ELF-1 (cell line): ENCODE results near the gene PANX2.
A peak's percentile ranks its signal among the peaks of the same experiment; 100 is the strongest.
"Not testable (repeated sequence)": the region's sequence is repeated elsewhere in the genome, so short reads cannot be mapped to it uniquely, and the experiment has no call there.

Experiments used
- DNase-seq: peaks from one replicate; pipeline ENCODE4 v3.0.0-alpha.2; 2016; ENCODE audit warnings: low read depth, low spot score

Gene PANX2

DNA sequence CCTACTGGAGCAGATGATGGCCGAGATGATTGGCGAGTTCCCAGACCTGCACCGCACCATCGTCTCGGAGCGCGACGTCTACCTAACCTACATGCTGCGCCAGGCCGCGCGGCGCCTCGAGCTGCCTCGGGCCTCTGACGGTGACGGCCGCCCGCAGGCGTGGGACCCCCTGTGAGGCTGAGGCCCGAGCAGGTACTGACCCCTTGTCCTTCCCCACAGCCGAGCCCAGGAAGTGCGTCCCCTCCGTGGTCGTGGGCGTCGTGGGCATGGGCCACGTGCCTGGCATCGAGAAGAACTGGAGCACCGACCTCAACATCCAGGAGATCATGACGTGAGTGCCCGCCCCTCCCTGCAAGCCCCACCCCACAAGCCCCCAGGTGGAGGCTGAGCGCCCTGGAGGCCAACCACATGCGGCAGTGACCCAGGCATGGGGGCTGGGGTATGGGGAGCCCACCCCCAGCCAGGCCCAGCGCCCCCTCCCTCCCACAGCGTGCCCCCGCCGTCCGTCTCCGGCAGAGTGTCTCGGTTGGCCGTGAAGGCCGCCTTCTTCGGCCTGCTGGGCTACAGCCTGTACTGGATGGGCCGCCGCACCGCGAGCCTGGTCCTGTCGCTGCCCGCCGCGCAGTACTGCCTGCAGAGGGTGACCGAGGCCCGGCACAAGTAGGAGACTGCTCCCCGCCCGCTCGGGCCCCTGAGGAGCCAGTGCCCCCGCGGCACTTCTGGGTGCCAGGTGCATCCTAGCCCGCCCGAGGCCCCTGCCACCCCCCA lies 27.5 kb downstream of the PANX2 start:
- DNase-seq = no peak

DNA sequence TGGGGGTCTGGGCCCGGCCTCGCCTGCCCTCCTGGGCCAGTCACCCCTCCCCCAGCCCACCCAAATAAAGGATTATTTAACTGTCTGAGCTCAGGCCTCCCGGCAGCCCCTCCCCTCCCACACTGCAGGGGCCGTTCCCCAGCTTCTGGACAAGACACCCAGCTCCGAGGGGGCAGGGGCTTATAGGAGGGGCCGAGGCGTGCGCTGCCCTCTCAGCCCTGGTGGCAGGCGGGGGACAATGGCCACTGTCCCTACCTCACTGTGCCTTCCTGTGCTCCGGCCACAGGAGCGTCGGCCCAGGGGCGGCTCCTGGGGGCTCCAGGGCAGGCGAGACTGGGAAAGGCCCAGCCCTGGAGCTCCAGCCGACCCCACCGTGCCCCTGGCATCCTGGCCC lies 28.1 kb downstream of the PANX2 start:
- no peak for DNase-seq

DNA sequence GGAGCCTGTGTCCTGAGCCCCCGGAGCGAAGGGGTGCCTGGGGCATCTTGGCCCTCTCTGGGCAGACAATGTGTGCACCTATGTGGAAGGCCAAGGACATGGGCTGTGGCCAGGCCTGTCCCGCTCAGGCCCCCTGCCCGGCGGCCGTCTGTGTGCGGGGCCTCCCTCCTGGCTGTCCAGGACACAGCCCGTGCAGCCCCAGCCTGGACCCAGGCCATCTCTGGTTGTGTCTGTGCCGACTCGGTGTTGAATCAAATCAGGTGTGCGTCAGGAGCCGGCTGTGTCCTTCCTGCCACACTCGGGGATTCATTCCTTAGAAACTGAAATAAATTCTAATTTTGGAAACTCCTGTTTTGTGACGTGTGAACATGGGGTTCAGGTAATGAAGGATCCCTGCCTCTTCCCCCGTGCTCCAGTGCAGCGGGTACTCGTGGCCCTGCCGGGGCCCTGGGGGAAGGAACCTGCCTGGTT lies 28.8 kb downstream of the PANX2 start:
- DNase-seq = no peak

DNA sequence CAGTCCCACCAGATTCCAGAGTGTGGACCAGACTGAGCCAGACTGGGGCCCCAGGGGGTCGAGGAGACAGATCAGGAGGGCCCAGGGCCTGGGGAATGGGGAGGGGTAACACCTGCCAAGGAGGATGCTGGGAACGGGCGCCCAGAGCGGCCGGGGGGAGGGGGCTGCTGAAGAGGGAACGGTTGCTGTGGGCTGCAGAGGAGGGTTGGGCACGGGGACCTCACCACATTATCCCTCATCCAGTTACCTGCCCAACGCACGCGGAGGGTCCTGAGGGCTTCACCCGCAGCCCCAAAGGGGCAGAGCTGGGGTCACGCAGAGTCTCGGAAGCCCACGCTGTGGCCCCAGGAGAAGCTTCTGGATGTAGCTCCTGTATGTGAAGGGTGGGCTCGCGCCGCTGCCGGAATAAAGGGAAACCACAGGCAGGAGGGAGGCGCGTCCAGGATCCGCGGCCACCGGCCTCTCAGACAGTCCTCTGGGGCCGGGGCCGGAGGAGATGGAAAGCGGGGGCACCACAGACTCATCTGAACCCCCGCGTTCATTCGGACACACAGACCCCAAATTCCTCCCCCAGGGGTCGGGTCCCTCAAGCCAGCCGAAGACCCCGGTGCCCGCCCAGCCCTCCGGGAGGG lies 29.4 kb downstream of the PANX2 start:
- DNase-seq = peak; percentile 59

DNA sequence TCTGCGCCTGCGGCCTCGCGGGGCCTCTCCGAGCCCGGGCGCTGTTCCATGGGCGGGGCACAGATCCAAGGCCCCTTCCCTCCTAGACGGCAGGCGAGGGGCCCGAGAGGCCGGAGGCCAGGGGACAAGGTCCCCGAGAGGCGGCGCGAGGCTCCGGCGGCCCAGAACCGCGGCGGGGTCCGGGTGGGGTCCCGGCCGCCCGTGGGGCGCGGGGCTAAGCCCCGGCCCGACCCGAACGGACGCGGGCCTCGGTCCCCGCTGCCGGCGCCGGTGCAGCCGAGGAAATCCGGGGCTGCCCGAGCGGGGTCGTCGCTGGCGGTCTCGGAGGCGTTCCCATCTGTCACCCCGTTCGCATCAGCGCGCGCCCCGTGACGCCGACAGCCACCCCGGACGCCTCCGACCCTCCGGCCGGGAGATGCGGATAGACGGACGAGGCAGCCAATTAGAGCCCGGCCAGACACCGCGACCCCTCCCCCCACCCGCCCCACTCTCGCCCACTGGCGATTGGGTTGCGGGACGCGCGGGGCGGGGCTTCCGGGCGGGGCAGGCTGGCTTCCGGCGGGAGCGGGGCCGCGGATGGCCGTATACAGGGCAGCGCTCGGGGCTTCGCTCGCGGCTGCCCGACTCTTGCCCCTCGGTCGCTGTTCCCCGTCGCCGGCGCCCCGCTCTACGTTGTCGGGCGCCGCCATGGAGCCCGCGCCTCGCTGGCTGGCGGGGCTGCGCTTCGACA lies 30.1 kb downstream of the PANX2 start, which contains the start of gene SELENOO:
Gene SELENOO (plus strand): TSS at position 551 of the 730 bp plus-strand sequence. CDS start 26 bp downstream, at position 577.
- peak; percentile 83 for DNase-seq

DNA sequence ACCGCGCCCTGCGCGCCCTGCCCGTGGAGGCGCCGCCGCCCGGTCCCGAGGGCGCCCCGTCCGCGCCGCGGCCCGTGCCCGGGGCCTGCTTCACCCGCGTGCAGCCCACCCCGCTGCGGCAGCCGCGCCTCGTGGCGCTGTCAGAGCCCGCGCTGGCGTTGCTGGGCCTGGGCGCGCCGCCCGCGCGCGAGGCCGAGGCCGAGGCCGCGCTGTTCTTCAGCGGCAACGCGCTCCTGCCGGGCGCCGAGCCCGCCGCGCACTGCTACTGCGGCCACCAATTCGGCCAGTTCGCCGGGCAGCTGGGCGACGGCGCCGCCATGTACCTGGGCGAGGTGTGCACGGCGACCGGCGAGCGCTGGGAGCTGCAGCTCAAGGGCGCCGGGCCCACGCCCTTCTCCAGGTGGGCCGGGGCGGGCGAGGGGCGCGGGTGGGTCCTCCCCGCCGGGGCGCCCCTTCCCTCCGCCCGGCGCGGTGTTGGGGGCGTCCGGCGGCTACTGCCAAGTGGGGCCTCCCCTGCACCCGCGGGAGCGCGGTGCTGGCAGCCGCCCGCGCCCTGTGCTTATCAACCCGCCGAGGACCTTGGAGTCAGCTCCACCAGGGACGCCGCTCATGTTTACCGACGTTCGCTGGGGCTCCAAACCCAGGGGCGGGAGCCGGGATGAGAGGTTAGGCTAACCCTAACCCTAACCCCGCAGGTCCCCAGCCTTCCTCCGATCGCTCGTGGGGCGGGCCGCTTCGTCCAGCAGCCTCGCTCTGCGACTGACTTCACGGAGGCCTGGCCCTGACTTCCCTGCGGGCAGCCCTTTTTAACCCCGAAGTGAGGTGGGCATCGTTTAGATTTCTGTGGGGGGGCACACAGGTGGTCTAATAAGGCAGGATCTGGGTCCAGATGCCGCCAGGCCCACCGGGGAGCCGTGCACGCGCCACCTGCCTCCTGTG lies 30.9 kb downstream of the PANX2 start:
- DNase-seq = no peak

DNA sequence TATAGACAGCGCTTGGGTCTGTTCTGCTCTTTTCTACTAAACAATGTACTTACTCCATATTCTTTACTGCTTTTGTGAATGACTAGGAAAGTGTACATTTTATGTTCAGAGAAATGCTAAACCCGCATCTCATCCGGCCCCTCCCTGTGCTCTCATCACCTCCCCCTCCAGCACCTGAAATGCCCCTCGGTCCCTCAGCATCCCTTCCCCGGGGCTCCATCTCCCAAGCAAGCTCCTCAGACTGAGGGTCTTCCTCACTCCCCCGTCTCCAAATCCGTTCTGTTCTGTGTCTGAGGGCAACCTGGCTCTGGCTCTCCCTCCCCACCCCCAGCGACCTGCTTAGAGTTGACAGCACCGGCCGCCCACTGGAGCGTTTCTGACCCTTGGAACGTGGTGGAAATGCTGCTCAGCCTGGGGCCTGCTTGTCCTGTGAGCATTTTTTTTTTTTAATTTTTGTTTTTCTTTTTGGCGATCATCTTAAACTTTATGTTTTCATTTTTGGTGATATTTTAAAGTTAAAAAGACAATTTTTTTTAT lies 31.7 kb downstream of the PANX2 start:
- DNase-seq = no peak

DNA sequence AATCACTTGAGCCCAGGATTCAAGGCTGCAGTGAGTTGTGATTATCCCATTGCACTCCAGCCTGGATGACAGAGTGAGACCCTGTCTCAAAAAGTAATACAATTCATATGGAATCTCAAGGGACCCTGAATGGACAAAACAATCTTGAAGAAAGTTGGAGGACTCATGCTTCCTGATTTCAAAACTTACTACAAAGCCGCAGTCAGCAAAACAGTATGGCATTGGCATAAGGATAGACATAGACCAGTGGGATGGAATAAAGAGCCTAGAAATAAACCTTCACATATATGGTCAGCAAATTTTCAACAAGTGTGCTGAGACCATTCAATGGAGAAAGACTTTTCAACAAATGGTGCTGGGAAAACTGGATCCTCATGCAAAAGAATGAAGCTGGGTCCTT lies 32.8 kb downstream of the PANX2 start:
- DNase-seq = no peak

DNA sequence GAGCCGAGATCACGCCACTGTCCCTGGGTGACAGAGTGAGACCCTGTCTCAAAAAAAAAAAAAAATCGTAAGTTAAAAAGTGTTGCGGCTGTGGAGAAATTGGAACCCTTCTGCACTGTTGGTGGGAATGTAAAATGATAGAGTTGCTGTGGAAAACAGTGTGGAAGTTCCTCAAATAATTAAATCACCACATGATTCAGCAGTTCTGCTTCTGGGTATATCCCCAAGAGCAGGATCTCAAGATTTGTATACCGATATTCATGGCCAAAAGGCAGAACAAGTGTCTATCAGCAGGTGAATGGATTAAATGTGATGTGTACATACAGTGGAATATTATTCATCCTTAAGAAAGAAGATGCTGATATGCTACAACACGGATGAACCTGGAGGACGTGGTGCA lies 34.0 kb downstream of the PANX2 start:
- DNase-seq = no peak

DNA sequence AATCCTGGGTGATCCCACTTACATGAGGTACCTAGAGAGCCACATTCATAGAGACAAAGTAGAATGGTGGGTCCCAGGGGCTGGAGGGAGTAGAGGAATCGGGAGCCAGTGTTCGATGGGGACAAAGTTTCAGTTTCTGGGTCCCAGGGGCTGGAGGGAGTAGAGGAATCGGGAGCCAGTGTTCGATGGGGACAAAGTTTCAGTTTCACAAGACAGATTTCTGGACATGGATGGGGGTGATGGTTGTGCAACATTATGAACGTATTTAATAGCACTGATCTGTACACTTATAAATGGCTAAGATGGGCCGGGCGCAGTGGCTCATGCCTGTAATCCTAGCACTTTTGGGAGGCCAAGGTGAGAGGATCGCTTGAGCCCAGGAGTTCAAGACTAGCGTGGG lies 34.5 kb downstream of the PANX2 start:
- DNase-seq = not testable (repeated sequence)

DNA sequence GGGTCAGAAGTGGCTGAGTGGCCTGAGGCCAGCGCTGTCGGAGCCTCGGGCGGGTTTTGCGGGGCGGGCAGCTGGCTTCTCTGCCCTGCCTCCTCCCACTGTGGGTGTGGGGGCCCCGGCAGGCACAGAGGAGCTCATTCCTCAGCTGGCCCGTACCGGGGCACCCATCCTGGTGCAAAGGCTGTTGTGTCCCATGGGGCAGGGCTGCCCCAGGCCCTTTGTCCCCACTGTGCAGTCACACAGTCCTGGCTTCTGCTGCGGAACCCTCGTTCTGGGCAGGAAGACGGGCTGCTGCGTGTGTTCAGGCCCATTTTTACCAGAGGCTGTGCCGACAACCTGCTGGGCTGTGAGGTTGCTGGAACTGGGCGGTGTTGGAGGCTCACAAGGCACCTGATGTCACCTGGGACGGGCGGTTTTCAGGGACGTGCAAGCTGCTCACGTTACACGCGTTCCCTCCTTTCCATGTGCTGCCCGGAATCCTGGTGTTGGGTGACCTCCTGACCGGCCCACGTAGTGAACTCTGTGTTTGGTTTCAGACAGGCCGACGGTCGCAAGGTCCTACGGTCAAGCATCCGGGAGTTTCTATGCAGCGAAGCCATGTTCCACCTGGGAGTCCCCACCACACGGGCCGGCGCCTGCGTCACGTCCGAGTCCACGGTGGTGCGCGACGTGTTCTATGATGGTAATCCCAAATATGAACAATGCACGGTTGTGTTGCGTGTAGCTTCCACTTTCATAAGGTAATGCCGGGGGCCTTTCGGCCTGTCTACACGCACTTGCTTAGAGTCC lies 35.4 kb downstream of the PANX2 start:
- no peak for DNase-seq

DNA sequence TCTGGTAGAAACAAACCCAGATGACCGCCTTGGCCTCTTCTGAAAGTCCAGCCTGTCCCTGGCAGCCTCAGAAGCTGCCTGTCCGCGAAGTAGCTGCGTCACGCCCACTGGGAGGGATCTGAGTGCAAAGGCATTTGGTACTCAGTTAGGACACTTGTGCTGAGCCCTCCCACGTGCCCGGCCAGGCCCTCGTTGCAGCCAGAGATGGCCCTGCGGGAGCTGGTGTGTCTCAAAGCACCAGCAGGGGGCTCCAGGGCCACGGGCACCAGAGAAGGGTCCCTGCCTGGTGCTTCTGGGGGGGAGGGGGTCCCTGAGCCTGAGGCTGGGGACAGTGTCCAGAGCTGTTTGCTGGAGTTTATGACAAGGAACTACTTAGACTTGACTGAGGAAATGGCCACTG lies 36.1 kb downstream of the PANX2 start:
- DNase-seq = peak; percentile 82

DNA sequence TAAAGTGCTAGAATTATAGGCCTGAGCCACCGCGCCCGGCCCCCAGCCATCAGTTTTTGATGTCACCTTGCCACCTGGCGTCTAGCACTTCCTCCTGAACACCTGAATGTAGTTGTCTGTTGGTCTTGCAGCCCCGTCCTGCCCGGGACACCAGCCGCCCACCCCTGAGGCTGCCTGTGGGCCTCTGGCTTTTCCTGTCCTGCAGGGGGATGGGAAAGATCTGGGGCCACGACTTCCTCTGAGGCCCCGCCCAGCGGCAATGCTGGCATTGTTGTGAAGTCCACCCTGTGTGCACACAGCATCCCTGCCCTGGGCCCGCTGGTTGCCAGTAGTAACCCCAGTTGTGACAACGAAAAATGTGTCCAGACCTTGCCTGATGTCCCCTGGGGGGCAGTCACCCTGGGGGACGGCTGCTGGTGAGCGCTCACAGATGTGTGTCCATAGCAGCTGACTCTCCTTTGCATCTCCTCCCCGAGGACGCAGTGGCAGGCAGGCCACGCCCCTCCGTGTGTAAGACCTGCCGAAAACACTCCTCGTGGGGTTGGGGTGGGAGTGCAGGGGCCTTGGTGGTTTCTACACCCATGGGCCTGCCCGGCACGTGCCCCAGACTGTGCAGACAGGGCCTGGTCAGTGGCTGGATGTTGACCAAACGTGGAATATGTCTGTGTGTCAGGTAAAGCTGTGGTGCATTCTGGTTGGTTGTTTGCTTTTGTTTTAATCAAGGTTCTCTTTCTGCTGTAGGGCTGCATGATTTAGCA lies 37.0 kb downstream of the PANX2 start:
- no peak for DNase-seq

DNA sequence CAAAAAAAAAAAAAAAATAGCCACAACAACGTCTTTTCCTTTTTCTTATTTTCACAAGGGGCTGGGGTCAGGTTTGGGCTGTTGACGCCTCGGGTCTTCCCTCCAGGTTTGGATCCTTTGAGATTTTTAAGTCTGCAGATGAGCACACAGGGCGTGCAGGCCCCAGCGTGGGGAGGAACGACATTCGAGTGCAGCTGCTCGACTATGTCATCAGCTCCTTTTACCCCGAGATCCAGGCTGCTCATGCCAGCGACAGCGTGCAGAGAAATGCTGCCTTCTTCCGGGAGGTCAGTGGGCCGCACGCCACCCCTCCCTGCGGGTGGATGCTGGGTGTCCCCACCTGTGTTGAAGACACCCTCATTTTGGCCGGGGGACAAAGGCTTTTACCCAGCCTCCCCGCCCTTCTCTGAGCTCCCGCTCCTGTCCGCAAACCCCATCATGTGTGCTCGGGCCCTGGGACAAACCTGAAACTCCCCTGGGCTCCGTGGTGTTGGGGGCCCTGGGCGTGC lies 38.0 kb downstream of the PANX2 start:
- DNase-seq = no peak

DNA sequence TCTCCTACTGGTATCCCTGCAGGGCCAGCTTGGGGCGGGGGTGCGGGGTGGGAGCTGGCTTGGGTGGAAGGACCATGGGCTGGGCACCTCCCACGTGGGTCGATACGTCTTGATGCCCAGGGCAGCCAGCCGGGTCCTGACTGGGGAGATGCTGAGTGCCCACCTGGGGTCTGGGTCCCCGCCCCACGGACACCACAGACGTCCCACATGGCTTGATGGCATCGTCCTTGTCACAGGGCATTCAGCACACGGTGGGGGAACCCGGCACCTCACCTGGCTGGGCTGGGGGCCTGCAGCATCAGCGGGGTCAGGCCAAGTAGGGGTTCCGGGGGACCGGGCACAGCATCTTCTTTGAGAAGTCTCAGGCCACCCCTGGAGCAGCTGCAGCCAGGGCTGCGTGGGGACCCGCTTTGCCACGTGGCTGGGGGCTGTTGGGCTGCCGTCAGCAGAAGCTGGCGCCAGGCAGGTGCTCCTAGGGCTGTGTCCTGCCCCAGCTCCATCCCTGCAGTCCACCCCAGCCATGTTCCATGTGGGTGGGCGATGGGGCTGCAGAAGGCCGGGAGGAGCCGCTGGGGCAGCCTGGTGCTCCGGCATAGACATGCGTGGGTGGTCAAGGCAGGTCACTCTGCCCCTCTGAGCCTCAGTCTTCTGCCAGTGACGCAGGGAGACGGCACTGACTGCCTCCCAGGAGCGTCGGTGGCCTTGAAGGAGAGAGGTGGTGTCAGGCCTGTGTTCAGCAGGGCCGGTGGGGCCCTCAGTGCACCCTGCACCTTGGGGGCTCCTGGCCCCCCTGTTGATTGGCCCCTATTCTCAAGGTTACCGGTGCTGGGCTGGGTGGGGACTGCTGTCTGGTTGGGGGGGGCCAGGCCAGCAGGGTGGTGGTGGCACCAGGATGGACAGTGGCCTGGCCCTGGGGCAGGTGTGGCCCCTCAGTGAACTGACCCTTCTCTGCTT lies 38.7 kb downstream of the PANX2 start:
- DNase-seq = no peak

DNA sequence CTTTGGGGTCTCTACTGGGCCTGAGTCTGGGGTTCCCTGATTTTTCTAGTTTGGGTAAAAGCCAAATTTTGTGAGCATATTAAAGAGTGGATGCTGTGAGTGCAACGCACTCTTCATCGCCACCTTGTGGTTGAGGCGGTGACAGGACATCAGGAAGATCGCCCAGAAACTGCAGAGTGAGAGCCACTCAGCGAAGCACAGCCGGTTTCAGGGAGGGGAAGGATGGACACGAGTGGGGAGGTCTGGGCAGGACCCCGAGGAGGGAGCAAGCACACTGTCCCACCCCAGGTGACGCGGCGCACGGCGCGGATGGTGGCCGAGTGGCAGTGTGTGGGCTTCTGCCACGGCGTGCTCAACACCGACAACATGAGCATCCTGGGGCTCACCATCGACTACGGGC lies 39.4 kb downstream of the PANX2 start:
- peak; percentile 44 for DNase-seq

DNA sequence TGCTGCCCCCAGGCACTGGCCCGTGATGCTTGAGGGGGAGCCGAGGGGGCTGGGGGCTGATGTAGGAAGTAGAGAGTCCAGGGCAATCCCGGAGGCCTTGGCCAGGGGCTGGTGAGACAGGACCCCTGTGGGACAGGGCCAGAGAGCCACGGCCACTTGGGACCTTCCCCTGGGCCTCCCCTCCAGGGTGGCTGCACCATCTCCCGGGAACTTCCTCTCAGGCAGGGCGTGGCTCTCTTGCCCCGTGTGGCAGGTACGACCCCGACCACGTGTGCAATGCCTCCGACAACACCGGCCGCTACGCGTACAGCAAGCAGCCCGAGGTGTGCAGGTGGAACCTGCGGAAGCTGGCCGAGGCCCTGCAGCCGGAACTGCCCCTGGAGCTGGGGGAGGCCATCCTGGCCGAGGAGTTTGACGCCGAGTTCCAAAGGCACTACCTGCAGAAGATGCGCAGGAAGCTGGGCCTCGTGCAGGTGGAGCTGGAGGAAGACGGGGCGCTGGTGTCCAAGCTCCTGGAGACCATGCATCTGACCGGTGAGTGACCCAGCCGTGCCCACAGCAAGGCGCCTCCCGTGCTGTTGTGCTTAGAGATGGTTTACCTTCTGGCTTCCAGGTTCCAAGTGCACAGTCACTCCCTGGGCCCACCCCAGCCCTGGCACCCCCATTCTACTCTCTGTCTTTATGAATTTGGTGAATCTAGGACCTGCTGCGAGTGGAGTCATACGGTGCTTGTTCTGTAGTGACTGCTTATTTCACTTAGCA lies 40.0 kb downstream of the PANX2 start:
- no peak for DNase-seq
